Neural cell (in vitro differentiated cells): ENCODE results near the gene ADAMTS1.

Source experiments
- CTCF ChIP-seq: fragments of 450-650 bp; IDR thresholded peaks from 2 replicates; pipeline ENCODE4 v1.5.1; 2014; ENCODE audit warnings: antibody characterized with exemption, mild to moderate bottlenecking, moderate library complexity; ENCODE audit not compliant: poor library complexity, severe bottlenecking
- EP300 ChIP-seq: fragments of 450-650 bp; conservative IDR thresholded peaks from 2 replicates; pipeline ENCODE4 v1.6.1; 2014; ENCODE audit warnings: antibody characterized with exemption, mild to moderate bottlenecking, moderate library complexity; ENCODE audit not compliant: poor library complexity, severe bottlenecking
- POLR2AphosphoS5 ChIP-seq: IDR thresholded peaks from 2 replicates; pipeline ENCODE4 v1.6.1; 2012
- RAD21 ChIP-seq: fragments of 450-650 bp; conservative IDR thresholded peaks from 2 replicates; pipeline ENCODE4 v1.6.1; 2014; ENCODE audit warnings: antibody characterized with exemption, mild to moderate bottlenecking, moderate library complexity
- REST ChIP-seq: IDR thresholded peaks from 2 replicates; pipeline ENCODE4 v1.6.1; 2012; ENCODE audit warnings: borderline replicate concordance
- TAF1 ChIP-seq: IDR thresholded peaks from 2 replicates; pipeline ENCODE4 v1.6.1; 2012; ENCODE audit warnings: low read depth

GRCh38 chr21:26865857-26866256 is 20.6 kb upstream of the ADAMTS1 start:
- no peak for TF ChIP-seq CTCF
- no peak for TF ChIP-seq REST
- TF ChIP-seq TAF1, result no peak
- TF ChIP-seq POLR2AphosphoS5, result no peak
- peak; percentile 76 for TF ChIP-seq EP300
- no peak for TF ChIP-seq RAD21
